MM.1S (cell line): ENCODE results near the gene TMEM225.

ENCODE experiments used
- EZH2 ChIP-seq: fragments of 300-600 bp; sonication (generic); optimal IDR thresholded peaks from 2 replicates; pipeline ENCODE3; 2017; ENCODE audit warnings: low read depth, mild to moderate bottlenecking, antibody characterized with exemption, low read length, mixed read lengths
- EZH2phosphoT487 ChIP-seq: fragments of 300-600 bp; sonication (generic); IDR thresholded peaks from 2 replicates; pipeline ENCODE4 v1.6.1; 2018; ENCODE audit warnings: antibody characterized with exemption, low read length
- TF ChIP-seq, protein P1 (sequence below): fragments of 300-600 bp; sonication (generic); IDR thresholded peaks from 2 replicates; pipeline ENCODE4 v1.5.1; 2016; ENCODE audit warnings: antibody characterized with exemption, low read length, mixed read lengths

DNA sequence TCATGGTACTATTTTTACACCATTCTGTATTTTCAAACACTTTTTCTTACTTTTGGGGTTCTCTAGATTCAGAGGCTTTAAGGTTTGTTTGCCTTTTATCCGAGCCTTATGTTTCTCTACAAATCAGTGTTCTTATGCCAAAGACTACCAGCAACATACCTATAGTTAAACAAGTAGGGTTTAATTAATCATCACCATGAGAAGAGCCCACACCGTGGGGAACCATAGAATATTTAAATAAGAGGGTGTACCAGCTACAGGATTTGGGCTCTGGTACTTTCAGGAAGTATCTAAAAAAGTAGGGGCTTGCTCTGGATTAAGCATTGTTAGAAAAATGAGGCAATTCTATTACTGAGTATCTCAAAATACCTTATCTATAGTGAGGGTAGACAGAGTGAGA, 25.7 kb downstream of the TMEM225 start:
- TF ChIP-seq EZH2phosphoT487 (no peak), EZH2 (no peak)
- TF ChIP-seq, protein P1, sequence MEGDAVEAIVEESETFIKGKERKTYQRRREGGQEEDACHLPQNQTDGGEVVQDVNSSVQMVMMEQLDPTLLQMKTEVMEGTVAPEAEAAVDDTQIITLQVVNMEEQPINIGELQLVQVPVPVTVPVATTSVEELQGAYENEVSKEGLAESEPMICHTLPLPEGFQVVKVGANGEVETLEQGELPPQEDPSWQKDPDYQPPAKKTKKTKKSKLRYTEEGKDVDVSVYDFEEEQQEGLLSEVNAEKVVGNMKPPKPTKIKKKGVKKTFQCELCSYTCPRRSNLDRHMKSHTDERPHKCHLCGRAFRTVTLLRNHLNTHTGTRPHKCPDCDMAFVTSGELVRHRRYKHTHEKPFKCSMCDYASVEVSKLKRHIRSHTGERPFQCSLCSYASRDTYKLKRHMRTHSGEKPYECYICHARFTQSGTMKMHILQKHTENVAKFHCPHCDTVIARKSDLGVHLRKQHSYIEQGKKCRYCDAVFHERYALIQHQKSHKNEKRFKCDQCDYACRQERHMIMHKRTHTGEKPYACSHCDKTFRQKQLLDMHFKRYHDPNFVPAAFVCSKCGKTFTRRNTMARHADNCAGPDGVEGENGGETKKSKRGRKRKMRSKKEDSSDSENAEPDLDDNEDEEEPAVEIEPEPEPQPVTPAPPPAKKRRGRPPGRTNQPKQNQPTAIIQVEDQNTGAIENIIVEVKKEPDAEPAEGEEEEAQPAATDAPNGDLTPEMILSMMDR, result no peak
